ENCODE data around the gene NCKAP5L. TPM values are rescaled to one million over a fixed set of nuclear protein-coding genes. Genes with fewer than 3 reads are reported as not detected.

Gene NCKAP5L
- total and polyA plus RNA-seq, 2 of the 8 experiments (the other 6 are each of a cell fraction or from before 2014, with no cell fraction given) = 9.4 to 27.9 TPM

- Histone ChIP-seq H4K8ac (ENCODE audit: extremely low read depth, insufficient read depth, low read length) (no peak overlapping the region), H3K27me3 (replicated peaks in 1 of 4; ENCODE audit: control insufficient read depth in 3 of 4, extremely low read depth in 1 of 4, insufficient read depth in 3 of 4, low read length in 3 of 4) (no peaks in the 10 kb centered on the region), H3K23ac (ENCODE audit: insufficient read length) (no peak overlapping the region), H4K20me1 (replicated peaks in 1 of 2; ENCODE audit: control insufficient read depth in 1 of 2, insufficient read depth in 2 of 2, low read length in 2 of 2) (peaks cover 0 to 3% of the 10 kb centered on the region in 2 experiments), H2BK15ac (ENCODE audit: low read length) (no peak overlapping the region), H2BK20ac (ENCODE audit: low read length) (no peak overlapping the region), H3K14ac (ENCODE audit: insufficient read length) (no peak overlapping the region), H3K27ac (ENCODE audit: low read depth, low read length) (no peak overlapping the region), H3K4ac (replicated peaks; ENCODE audit: insufficient read length, low read depth, low read length) (no peak overlapping the region), H2BK120ac (replicated peaks; ENCODE audit: low read depth, low read length) (no peak overlapping the region), H3K36me3 (ENCODE audit: control insufficient read depth in 2 of 4, insufficient read depth in 4 of 4, low read length in 3 of 4) (peaks cover 0 to 7% (median 2%) of the 10 kb centered on the region in 4 experiments; a peak in 5 of 8 replicates), H4K5ac (ENCODE audit: insufficient read length, low read depth, low read length) (no peak overlapping the region), H3K23me2 (ENCODE audit: low read depth, low read length) (no peaks in the 10 kb centered on the region), H3K79me2 (ENCODE audit: control insufficient read depth in 1 of 2, insufficient read depth in 2 of 2, low read length in 2 of 2) (no peaks in the 10 kb centered on the region), H3K9ac (replicated peaks in 1 of 4; ENCODE audit: extremely low read depth in 1 of 4, low read depth in 3 of 4, low read length in 3 of 4) (no peak overlapping the region), H2AK5ac (ENCODE audit: low read depth, low read length) (no peak overlapping the region), H3K79me1 (ENCODE audit: low read depth, low read length) (no peaks in the 10 kb centered on the region), H2BK5ac (ENCODE audit: low read depth, low read length) (no peak overlapping the region), H3K18ac (ENCODE audit: extremely low read depth, low read length) (no peak overlapping the region), H3K4me3 (ENCODE audit: extremely low read depth in 1 of 4, insufficient read depth in 2 of 4, low read depth in 3 of 4, low read length in 4 of 4) (no peak overlapping the region), H3K4me1 (replicated peaks in 1 of 4; ENCODE audit: control insufficient read depth in 3 of 4, insufficient read depth in 4 of 4, low read length in 3 of 4) (peaks cover 0 to 4% (median 0%) of the 10 kb centered on the region in 4 experiments; a peak in 2 of 7 replicates), H4K91ac (replicated peaks; ENCODE audit: insufficient read length, low read length) (no peak overlapping the region), H3K56ac (replicated peaks; ENCODE audit: insufficient read length, low read depth, low read length) (no peak overlapping the region), H2AFZ (ENCODE audit: low read length) (no peak overlapping the region), H3K4me2 (ENCODE audit: insufficient read depth in 1 of 2, low read depth in 2 of 2, low read length in 2 of 2) (no peak overlapping the region), H2BK12ac (ENCODE audit: low read depth, low read length) (no peak overlapping the region), H3K9me3 (ENCODE audit: insufficient read depth in 2 of 2, low read depth in 1 of 2, low read length in 1 of 2) (no peaks in the 10 kb centered on the region)
- no peak for DNase-seq (ENCODE audit: low read depth in 1 of 2, low spot score in 2 of 2)
- CTCF ChIA-PET (ENCODE audit: partially characterized antibody) = interaction anchor here (0.9 to 2.0 kb wide), 8 partner anchors 10 to 154 kb away, joined by 3 to 11 read pairs (median 3); no protein-coding TSS in a partner anchor
- TF ChIP-seq RXRA (IDR thresholded peaks at IDR 0.05; ENCODE audit: insufficient read depth, low read depth, low read length) = no peak
- no peak for TF ChIP-seq SP2 (IDR thresholded peaks at IDR 0.05; ENCODE audit: low read length)
- 77% methylated on average over 6 of the region's 23 CpGs; no CpG with 5 or more reads in 1 of the 2 experiments for WGBS, 2 experiments (ENCODE audit: extremely low coverage in 1 of 2, insufficient coverage in 1 of 2, insufficient read length in 1 of 2, insufficient replicate concordance in 2 of 2, low coverage in 1 of 2, low lambda C conversion rate in 2 of 2, missing lambda C conversion rate in 1 of 2)
- POLR2A ChIA-PET (ENCODE audit: partially characterized antibody) = interaction anchor here (0.6 to 1.8 kb wide), 8 partner anchors 10 to 119 kb away, joined by 3 to 10 read pairs (median 4); partner anchors contain the start of genes BCDIN3D, NCKAP5L and TMBIM6
- no peak for FAIRE-seq
Measured at GRCh38 chr12:49791700-49792099, 36.5 kb downstream of the NCKAP5L start.

Data from H1 (cell line).